ENCODE results near the gene AUNIP.
"Not testable (repeated sequence)": the region's sequence is repeated elsewhere in the genome, so short reads cannot be mapped to it uniquely, and the experiment has no call there.

Gene AUNIP

GRCh38 chr1:25863486-25864262 lies 4.4 kb upstream of the AUNIP start:
- DNase-seq = no peak

GRCh38 chr1:25862785-25863485 lies 3.7 kb upstream of the AUNIP start:
- no peak for DNase-seq

DNA sequence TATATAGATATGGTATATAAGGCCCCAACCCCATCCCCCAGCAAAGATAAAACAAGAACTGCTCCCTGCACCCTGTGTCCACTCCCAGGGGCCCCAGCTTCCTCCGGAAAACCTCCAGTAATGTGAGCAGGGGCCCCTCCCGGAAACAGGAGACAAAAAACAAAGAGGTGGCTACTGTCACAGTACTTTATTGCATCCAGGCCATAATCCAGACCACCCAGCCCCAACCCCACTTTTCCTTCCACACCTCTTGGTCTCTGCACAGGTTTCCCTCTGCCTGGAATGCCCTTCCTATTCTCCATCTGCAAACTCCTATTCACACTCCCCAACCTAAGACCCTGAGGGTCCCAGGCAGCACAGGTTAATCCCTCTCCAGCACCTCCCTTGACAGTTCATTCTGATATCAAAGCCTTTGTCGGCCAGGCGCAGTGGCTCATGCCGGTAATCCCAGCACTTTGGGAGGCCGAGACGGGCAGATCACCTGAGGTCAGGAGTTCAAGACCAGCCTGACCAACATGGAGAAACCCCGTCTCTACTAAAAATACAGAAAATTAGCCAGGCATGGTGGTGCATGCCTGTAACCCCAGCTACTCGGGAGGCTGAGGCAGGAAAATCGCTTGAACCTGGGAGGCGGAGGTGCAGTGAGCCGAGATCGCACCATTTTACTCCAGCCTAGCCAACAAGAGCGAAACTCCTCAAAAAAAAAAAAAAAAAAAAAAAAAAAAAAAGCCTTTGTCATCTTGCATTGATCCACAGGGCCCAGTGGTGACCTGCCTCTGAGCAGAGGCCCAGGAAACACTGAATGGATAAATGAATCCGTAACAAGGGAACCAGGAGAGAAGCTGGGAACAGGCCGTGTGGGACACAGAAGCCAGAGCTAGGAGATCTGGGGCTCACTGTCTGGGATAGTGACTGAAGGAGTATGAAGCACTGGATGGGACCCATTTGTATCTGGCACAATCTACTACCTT lies 2.3 kb upstream of the AUNIP start:
- peak; percentile 38 for DNase-seq

GRCh38 chr1:25858494-25858893 lies 763 bp downstream of the AUNIP start:
- DNase-seq = peak; percentile 57

GRCh38 chr1:25856856-25857255 lies 2.4 kb downstream of the AUNIP start:
- DNase-seq = no peak

DNA sequence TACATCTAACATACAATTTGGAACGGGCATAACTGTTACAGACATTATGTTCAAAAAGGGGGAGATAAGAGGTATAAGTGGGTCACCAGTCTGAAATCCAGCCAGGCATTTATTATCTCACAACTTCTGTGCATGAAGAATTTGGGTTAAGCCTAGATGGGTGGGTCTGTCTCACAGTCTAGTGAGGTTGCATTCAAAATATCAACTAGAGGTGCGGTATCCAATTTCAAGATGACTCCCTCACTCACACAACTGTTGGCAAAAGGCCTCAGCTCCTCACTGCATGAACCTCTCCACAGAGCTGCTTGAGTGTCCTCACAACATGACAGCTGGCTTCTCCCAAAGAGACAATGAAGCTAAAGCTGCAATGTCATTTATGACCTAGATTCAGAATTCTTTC lies 4.7 kb downstream of the AUNIP start:
- DNase-seq = no peak

- no peak for DNase-seq
Measured at GRCh38 chr1:25848531-25848930, 10.7 kb downstream of the AUNIP start.

- no peak for DNase-seq
Measured at GRCh38 chr1:25847929-25848328, 11.3 kb downstream of the AUNIP start.

DNA sequence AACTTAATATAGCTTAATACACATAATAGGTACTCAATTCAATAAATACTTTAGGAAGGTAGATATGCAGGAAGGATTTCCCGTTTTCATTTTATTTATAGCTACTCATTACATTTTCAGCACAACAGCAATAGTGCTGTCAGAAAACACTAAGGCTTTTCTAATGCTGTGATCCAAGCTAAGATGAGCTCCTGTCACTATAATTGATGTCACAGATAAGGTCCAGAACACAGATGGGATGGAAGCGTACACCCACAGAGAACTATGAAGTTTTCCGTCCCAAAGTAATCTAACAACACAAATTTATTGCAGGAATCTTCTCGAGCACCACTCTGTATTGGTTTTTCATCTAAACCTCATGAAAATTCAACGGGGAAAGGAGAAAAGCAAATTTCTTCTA lies 13.6 kb downstream of the AUNIP start:
- DNase-seq = no peak

GRCh38 chr1:25844536-25845337 lies 14.5 kb downstream of the AUNIP start:
- peak; percentile 26 for DNase-seq

- no peak for DNase-seq
Measured at GRCh38 chr1:25843483-25843882, 15.8 kb downstream of the AUNIP start.

- not testable (repeated sequence) for DNase-seq
Measured at GRCh38 chr1:25839808-25840207, 19.4 kb downstream of the AUNIP start.

GRCh38 chr1:25837262-25837875 lies 21.9 kb downstream of the AUNIP start:
- DNase-seq = no peak

DNA sequence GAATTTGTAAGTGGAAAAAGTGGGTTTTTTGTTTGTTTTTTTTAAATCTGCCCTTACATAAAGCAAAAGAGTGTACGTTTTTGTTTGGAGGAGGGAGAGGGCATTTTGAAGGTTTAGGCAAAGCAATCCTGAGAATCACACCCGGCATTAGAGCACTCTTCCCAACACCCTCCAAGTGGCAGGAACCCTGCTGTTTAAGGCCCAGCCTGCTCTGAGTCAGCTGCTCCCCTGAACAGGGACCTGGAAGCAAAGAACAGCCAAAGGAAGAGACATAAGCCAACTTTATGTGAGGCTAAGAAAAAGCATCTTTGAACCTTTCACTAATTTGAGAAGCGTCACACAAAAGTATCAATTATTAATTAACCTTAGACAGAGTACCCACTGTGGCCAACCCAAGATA lies 22.6 kb downstream of the AUNIP start:
- no peak for DNase-seq

GRCh38 chr1:25834894-25835293 lies 24.4 kb downstream of the AUNIP start:
- no peak for DNase-seq

DNA sequence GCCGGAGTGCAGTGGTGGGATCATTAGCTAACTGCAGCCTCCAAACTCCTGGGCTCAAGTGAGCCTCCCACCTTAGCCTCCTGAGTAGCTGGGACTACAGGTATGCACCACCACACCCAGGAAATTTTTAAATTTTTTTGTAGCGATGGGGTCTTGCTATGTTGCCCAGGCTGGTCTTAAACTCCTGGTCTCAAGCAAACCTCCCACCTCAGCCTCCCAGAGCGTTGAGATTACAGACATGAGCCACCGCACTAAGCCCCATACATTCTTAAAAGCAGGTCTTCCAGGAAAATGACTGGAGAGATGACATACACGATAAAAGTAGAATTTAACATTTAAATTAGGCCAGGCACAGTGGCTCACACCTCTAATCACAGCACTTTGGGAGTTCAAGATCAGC lies 26.1 kb downstream of the AUNIP start:
- DNase-seq = no peak

DNA sequence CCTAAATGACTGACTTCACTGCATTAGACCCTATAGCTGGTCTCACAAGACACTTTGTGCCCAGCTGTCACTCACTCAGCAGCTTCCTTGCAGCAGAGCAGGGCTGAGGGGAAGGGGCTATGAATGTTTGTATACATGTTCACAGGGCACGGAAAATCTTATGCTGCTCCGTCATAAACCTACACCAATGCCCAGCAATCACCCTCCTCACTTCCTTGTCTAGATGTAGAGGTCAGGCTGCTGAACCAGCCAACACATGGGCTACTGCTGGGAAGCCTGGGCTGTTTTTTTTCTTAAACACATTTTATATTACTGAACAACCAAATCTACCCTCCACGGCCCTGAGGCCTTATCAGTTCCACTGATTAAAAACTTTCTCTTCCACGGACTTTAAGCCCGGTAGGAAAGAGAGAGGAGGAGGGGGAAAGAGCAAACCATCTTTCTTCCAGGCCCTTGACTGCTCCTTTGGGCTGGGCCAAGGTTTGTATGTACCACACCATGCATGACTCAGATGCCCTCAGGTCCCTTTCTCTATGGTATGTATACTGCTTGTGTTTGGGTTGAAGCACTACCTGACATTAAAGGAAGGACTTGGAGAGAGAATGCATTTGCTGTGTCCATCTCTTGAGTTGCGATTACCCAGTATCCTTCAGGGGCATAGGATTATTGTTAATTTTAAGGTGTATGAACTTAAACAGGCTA lies 26.8 kb downstream of the AUNIP start:
- no peak for DNase-seq

DNA sequence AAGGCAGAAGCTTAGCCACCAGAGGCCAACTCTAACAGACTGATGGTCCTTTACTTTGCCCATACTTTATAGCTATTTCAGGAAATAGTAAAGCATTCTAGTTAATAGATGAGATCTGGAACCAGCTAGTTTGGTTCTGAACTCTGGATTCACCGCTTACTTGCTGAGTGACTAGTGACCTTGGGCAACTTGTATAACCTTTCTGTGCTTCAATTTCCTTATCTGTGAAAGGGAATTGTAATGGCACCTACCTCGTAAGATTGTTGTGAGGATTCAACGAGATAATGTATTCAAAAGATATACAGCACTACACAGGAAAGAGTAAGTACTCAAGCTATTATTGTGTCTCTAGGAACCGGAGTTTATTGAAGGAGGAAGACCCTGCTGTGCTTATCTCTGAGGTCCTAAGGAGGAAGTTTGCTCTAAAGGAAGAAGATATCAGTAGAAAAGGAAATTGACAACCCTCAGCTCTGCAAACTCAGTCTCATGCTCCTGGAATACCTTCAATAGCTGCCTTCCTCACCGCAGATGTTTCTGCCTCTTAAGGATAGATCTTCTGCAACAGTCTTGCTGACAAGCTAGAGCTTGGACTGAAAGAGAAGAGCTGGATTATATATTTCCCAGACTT lies 27.6 kb downstream of the AUNIP start:
- peak; percentile 67 for DNase-seq

GRCh38 chr1:25829046-25829445 lies 30.2 kb downstream of the AUNIP start:
- no peak for DNase-seq

GRCh38 chr1:25828491-25828890 lies 30.8 kb downstream of the AUNIP start:
- DNase-seq = no peak

- no peak for DNase-seq
Measured at GRCh38 chr1:25826571-25826970, 32.7 kb downstream of the AUNIP start.

Measured in OCI-M1 (cell line).